GM18505 (cell line): ENCODE results near the gene TMEM201.

Source experiments
- ATAC-seq: cut with Tn5 transposase; IDR thresholded peaks from one replicate; pipeline ENCODE4 v1.9.1; 2021; ENCODE audit not compliant: unreplicated experiment
- POLR2A ChIP-seq: IDR thresholded peaks from 4 replicates; pipeline ENCODE4 v1.6.1; 2011; ENCODE audit warnings: borderline replicate concordance; ENCODE audit not compliant: insufficient read depth, insufficient read length; ENCODE audit errors: extremely low read depth

The TMEM201 gene, protein sequence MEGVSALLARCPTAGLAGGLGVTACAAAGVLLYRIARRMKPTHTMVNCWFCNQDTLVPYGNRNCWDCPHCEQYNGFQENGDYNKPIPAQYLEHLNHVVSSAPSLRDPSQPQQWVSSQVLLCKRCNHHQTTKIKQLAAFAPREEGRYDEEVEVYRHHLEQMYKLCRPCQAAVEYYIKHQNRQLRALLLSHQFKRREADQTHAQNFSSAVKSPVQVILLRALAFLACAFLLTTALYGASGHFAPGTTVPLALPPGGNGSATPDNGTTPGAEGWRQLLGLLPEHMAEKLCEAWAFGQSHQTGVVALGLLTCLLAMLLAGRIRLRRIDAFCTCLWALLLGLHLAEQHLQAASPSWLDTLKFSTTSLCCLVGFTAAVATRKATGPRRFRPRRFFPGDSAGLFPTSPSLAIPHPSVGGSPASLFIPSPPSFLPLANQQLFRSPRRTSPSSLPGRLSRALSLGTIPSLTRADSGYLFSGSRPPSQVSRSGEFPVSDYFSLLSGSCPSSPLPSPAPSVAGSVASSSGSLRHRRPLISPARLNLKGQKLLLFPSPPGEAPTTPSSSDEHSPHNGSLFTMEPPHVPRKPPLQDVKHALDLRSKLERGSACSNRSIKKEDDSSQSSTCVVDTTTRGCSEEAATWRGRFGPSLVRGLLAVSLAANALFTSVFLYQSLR

GRCh38 chr1:9588551-9589143 lies at the start of gene TMEM201:
Gene TMEM201, plus strand, starts transcription at chr1:9588911. Its CDS starts 20 bp downstream, at chr1:9588931.
- ATAC-seq = peak; percentile 67
- peak; percentile 54 for TF ChIP-seq POLR2A

GRCh38 chr1:9539165-9539828 lies 49.4 kb upstream of the TMEM201 start, which contains the start of gene SLC25A33:
Gene SLC25A33, plus strand, starts transcription at chr1:9539465. Its CDS starts 227 bp downstream, at chr1:9539692.
- ATAC-seq = peak; percentile 87
- peak; percentile 91 for TF ChIP-seq POLR2A

- ATAC-seq = peak; percentile 40
- no peak for TF ChIP-seq POLR2A
Measured at GRCh38 chr1:9539829-9540550, 48.7 kb upstream of the TMEM201 start.

DNA sequence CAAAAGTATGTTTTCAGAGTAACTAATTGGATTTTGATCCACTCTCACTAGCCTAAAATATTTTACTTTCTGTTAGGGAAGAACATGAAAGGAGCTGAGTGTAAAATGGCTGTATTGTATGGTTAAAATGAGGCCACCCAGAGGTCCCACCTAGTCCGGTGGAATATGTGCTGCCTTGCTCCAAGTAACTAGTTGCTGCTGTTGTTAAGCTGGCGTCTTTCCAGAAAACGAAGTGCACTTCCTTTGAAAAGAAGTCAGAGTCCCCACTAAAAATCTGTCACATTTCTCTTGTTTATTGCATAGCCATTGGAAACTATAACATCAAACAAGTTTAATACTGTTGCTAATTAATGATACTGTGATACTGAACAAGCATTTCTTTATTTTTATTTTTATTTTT lies 46.3 kb upstream of the TMEM201 start:
- TF ChIP-seq POLR2A = no peak
- no peak for ATAC-seq

DNA sequence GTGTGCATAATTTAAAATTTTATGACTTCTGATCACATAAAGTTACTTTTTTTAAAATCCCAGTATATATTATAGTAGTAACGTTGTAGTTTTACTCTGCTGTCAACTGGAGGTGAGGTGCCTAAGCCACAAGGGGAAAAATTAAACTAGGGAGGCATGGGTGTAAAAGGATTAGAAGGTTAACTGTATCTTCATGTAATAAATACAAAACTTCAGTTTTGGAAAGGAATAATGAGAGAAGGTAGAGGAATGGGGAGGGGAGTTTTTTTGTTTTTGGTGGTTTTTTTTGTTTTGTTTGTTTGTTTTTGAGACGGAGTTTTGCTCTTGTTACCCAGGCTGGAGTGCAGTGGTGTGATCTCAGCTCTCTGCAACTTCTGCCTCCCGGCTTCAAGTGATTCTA lies 43.8 kb upstream of the TMEM201 start:
- ATAC-seq = no peak

DNA sequence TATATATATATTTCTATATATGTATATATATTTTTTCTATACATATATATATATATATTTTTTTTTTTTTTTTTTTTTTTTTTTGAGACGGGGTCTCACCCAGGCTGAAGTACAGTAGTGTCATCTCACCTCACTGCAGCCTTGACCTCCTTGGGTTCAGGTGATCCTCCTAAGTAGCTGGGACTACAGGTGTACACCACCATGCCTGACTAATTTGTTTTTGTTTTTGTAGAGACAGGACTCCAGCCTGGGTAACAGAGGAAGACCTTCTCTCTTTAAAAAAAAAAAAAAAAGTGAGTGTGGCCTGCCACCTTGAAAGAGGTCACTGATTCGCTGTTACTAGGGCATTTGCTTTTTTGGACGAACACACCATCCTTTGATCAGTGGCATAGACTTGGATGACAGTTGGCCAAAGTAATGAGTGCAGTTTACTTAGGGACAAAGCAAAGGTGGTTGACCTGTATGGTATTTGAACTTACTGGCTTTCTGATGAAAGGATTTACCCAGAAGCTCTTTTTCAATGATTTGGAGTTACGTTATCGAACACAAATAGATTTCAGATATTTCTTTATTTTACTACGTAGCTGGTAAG lies 38.7 kb upstream of the TMEM201 start:
- ATAC-seq = no peak
- no peak for TF ChIP-seq POLR2A

More for the DNA sequence above, 43.8 kb upstream of the TMEM201 start:
- no peak for TF ChIP-seq POLR2A

DNA sequence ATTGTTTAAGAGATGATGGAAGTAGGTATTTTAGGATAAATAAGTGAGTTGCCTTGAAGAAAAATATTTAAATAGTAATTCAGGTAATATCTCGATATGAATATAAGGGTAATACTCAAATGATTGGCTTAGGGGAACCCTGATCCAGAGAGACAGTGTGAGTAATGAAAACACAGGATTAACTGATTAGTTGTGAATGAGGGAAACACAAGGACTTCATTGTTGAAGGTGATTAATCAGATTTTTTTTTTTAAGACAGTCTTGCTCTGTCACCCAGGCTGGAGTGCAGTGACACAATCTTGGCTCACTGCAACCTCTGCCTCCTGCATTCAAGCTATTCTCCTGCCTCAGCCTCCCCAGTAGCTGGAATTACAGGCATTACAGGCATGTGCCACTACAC lies 36.7 kb upstream of the TMEM201 start:
- ATAC-seq = no peak
- no peak for TF ChIP-seq POLR2A

GRCh38 chr1:9553736-9554144 lies 35.0 kb upstream of the TMEM201 start:
- ATAC-seq = no peak
- TF ChIP-seq POLR2A = no peak

DNA sequence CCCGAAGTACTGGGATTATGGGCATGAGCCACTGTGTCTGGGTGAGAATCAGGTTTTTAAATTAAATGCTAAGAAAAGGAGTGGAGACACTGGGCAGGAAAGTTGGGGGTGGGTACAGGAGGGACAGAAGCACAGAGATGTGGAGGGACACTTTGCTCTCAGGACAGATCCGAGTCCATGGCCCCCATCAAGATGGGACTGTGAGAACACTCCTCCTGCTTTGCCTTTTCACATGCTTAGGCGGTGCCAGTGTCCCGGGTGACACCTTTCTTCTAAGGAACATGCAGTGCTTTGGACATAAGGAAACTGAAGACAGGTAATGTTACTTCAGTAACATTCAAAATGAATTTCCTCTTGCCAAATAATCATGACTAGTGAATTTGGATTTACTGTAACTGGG lies 32.8 kb upstream of the TMEM201 start:
- no peak for ATAC-seq
- no peak for TF ChIP-seq POLR2A

DNA sequence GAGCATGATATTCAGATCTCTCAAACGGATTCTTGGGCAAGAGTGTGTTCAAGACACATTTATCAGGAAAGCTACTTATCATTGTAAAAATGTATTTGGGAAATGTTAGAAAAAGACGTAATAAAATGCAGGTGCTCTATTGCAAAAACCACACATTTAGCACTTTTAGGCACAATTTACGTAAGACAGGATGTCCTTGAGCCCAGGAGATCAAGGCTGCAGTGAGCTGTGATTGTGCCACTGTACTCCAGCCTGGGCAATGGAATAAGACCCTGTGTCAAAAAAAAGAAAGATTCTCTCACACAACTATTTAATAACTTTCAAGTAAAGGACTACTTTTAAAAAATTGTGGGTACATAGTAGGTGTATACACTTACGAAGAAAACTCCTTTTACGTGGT lies 31.1 kb upstream of the TMEM201 start:
- TF ChIP-seq POLR2A = no peak
- ATAC-seq = no peak

DNA sequence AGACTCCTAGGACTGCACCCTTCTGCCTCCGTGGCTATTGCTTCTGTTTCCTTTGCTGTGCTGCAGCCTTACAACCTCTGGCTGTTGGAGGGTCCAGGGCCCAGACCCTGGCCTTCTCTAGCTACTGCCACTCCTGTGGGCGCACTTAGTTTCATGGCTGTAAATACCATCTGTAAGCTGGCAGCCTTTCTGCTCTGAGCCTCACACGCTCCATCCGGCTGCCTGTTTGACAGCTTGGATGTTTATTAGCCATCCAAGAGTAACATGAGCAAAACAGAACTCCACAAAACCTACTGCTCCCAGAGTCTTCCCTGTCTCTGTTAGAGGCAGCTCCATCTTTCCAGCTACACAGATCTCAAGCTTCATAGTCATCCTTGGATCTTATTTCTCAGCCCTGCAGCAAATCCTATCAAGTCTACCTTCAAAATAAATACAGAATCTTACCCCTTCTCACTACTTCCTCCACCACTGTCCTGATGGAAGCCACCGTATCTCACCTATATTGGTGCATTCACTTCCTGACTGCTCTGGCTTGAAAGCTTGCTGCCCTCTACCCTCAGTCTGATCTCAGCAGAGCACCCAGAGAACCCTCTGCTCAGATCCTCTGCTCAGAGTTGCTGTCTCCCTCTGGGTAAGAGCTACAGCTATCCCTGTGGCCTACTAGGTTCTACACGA lies 30.3 kb upstream of the TMEM201 start:
- TF ChIP-seq POLR2A = no peak
- no peak for ATAC-seq
